Neural progenitor cell (in vitro differentiated cells): ENCODE data around the gene CLDN1. TPM values are rescaled to one million over a fixed set of nuclear protein-coding genes. Genes with fewer than 3 reads are reported as not detected.

Source experiments
- DNase-seq: peaks from one replicate; pipeline ENCODE4 v3.0.0-alpha.2; 2016; ENCODE audit warnings: low spot score
- H2AFZ ChIP-seq: fragments of 200-600 bp; sonication (generic); replicated peaks from 2 replicates; pipeline ENCODE4 v1.6.1; 2016; ENCODE audit warnings: antibody characterized with exemption
- H3F3A ChIP-seq: fragments of 200-600 bp; sonication (generic); 2 replicates; pipeline ENCODE4 v1.6.1; 2016; ENCODE audit warnings: antibody characterized with exemption, low read depth
- H3K27ac ChIP-seq: fragments of 200-600 bp; sonication (generic); 2 replicates; pipeline ENCODE4 v1.5.1; 2016; ENCODE audit warnings: mild to moderate bottlenecking
- H3K27me3 ChIP-seq: fragments of 200-600 bp; sonication (generic); 2 replicates; pipeline ENCODE4 v1.6.1; 2016; ENCODE audit warnings: mild to moderate bottlenecking, moderate library complexity
- H3K36me3 ChIP-seq: fragments of 200-600 bp; sonication (generic); 2 replicates; pipeline ENCODE4 v1.5.1; 2016
- H3K4me1 ChIP-seq: fragments of 200-600 bp; sonication (generic); 2 replicates; pipeline ENCODE4 v1.6.1; 2016; ENCODE audit warnings: mixed run types
- H3K4me2 ChIP-seq: fragments of 200-600 bp; sonication (generic); 2 replicates; pipeline ENCODE4 v1.6.1; 2016
- H3K4me3 ChIP-seq: fragments of 200-600 bp; sonication (generic); 2 replicates; pipeline ENCODE4 v1.5.1; 2016
- H3K79me2 ChIP-seq: fragments of 200-600 bp; sonication (generic); 2 replicates; pipeline ENCODE4 v1.6.1; 2016; ENCODE audit warnings: low read depth
- H3K9ac ChIP-seq: fragments of 200-600 bp; sonication (generic); 2 replicates; pipeline ENCODE4 v1.6.1; 2016
- H3K9me3 ChIP-seq: fragments of 200-600 bp; sonication (generic); 2 replicates; pipeline ENCODE4 v1.5.1; 2016; ENCODE audit warnings: low read depth
- H4K20me1 ChIP-seq: fragments of 200-600 bp; sonication (generic); 2 replicates; pipeline ENCODE4 v1.6.1; 2016; ENCODE audit warnings: low read depth
- H3K27ac Mint-ChIP-seq: 3 replicates; pipeline ENCODE4 v1.8.0; 2021; ENCODE audit warnings: mixed read lengths
- H3K27me3 Mint-ChIP-seq: 2 replicates; pipeline ENCODE4 v1.8.0; 2022; ENCODE audit warnings: low read depth, mild to moderate bottlenecking, inconsistent platforms, moderate library complexity, mixed read lengths; ENCODE audit not compliant: insufficient read depth
- H3K36me3 Mint-ChIP-seq: 3 replicates; pipeline ENCODE4 v1.8.0; 2021; ENCODE audit warnings: mixed read lengths
- H3K4me1 Mint-ChIP-seq: 3 replicates; pipeline ENCODE4 v1.8.0; 2021; ENCODE audit warnings: mixed read lengths
- H3K4me3 Mint-ChIP-seq: 3 replicates; pipeline ENCODE4 v1.8.0; 2021; ENCODE audit warnings: mild to moderate bottlenecking, moderate library complexity, mixed read lengths
- H3K9me3 Mint-ChIP-seq: 3 replicates; pipeline ENCODE4 v1.8.0; 2020; ENCODE audit warnings: mixed read lengths
- CTCF ChIP-seq: fragments of 200-600 bp; sonication (generic); IDR thresholded peaks from 2 replicates; pipeline ENCODE4 v1.5.1; 2017; ENCODE audit warnings: antibody characterized with exemption, mild to moderate bottlenecking
- EZH2 ChIP-seq: fragments of 200-600 bp; sonication (generic); IDR thresholded peaks from 2 replicates; pipeline ENCODE4 v1.6.1; 2017; ENCODE audit warnings: antibody characterized with exemption, mild to moderate bottlenecking, moderate library complexity
- EZH2phosphoT487 ChIP-seq: fragments of 200-600 bp; sonication (generic); IDR thresholded peaks from 2 replicates; pipeline ENCODE4 v1.6.1; 2017; ENCODE audit warnings: antibody characterized with exemption
- total RNA-seq: library from RNA; depleted of rRNA; stranded (reverse); fragments of >200 nt; gene quantifications from 2 replicates; pipeline ENCODE4 v1.2.3, GENCODE V29; 2015; ENCODE audit warnings: low replicate concordance

The CLDN1 gene
- total RNA-seq, 1 donor from 2014 or later = 0.24 TPM

GRCh38 chr3:190266265-190266912 is 55.9 kb downstream of the CLDN1 start:
- H3K27me3 ChIP-seq = no peaks in the 10 kb centered on the region
- H3K4me3 Mint-ChIP-seq = no peak overlapping the region
- H3K36me3 ChIP-seq = no peaks in the 10 kb centered on the region
- no peak for DNase-seq
- no peak overlapping the region for H2AFZ ChIP-seq
- no peaks in the 10 kb centered on the region for H3K79me2 ChIP-seq
- peaks cover 5% of the 10 kb centered on the region for H3K9me3 Mint-ChIP-seq
- H3F3A ChIP-seq = no peaks in the 10 kb centered on the region
- H3K4me2 ChIP-seq = no peak overlapping the region
- H3K9me3 ChIP-seq = no peaks in the 10 kb centered on the region
- H3K27ac Mint-ChIP-seq = no peak overlapping the region
- no peak overlapping the region for H3K27ac ChIP-seq
- no peak for TF ChIP-seq CTCF
- TF ChIP-seq EZH2 = no peak
- TF ChIP-seq EZH2phosphoT487 = no peak
- H3K4me1 ChIP-seq = no peaks in the 10 kb centered on the region
- H3K9ac ChIP-seq = no peak overlapping the region
- no peaks in the 10 kb centered on the region for H3K36me3 Mint-ChIP-seq
- H3K4me1 Mint-ChIP-seq = peaks cover 9% of the 10 kb centered on the region
- H3K4me3 ChIP-seq = no peak overlapping the region
- no peaks in the 10 kb centered on the region for H4K20me1 ChIP-seq
- H3K27me3 Mint-ChIP-seq = peaks cover 4% of the 10 kb centered on the region

- Mint-ChIP-seq H3K4me3 (no peak overlapping the region), H3K4me1 (peaks cover 15% of the 10 kb centered on the region), H3K9me3 (peaks cover 2% of the 10 kb centered on the region), H3K27ac (no peak overlapping the region), H3K36me3 (no peaks in the 10 kb centered on the region), H3K27me3 (peaks cover 4% of the 10 kb centered on the region)
- Histone ChIP-seq H2AFZ (no peak overlapping the region), H3F3A (no peaks in the 10 kb centered on the region), H3K4me2 (no peak overlapping the region), H4K20me1 (no peaks in the 10 kb centered on the region), H3K27me3 (no peaks in the 10 kb centered on the region), H3K4me1 (no peaks in the 10 kb centered on the region), H3K79me2 (no peaks in the 10 kb centered on the region), H3K27ac (no peak overlapping the region), H3K9me3 (no peaks in the 10 kb centered on the region), H3K36me3 (no peaks in the 10 kb centered on the region), H3K4me3 (no peak overlapping the region), H3K9ac (no peak overlapping the region)
- DNase-seq = no peak
- TF ChIP-seq EZH2phosphoT487 (no peak), EZH2 (no peak), CTCF (no peak)
These were observed 56.5 kb downstream of the CLDN1 start for GRCh38 chr3:190265796-190266195.

GRCh38 chr3:190265126-190265525 is 57.1 kb downstream of the CLDN1 start:
- Histone ChIP-seq H4K20me1 (no peaks in the 10 kb centered on the region), H2AFZ (no peak overlapping the region), H3K4me2 (no peak overlapping the region), H3K9ac (no peak overlapping the region), H3K4me3 (no peak overlapping the region), H3F3A (no peaks in the 10 kb centered on the region), H3K4me1 (no peaks in the 10 kb centered on the region), H3K27ac (no peak overlapping the region), H3K79me2 (no peaks in the 10 kb centered on the region), H3K27me3 (no peaks in the 10 kb centered on the region), H3K9me3 (no peaks in the 10 kb centered on the region), H3K36me3 (no peaks in the 10 kb centered on the region)
- Mint-ChIP-seq H3K27ac (no peak overlapping the region), H3K36me3 (no peaks in the 10 kb centered on the region), H3K4me3 (no peak overlapping the region), H3K9me3 (peaks cover 2% of the 10 kb centered on the region), H3K4me1 (peaks cover 20% of the 10 kb centered on the region), H3K27me3 (peaks cover 2% of the 10 kb centered on the region)
- TF ChIP-seq CTCF = no peak
- no peak for TF ChIP-seq EZH2
- TF ChIP-seq EZH2phosphoT487 = no peak
- DNase-seq = no peak
